ENCODE measurements around the gene ELF4.

The ELF4 gene

GRCh38 chrX:130032552-130032951 lies 77.7 kb downstream of the ELF4 start:
- Histone ChIP-seq H3K27ac (ENCODE audit: low read depth, low read length) (no peak overlapping the region), H3K9me3 (ENCODE audit: control insufficient read depth, insufficient read depth, low read depth, low read length) (no peaks in the 10 kb centered on the region), H3K4me3 (ENCODE audit: low read depth, low read length) (no peak overlapping the region), H3K9ac (ENCODE audit: low read length) (no peak overlapping the region), H3K4me1 (ENCODE audit: control insufficient read depth, insufficient read depth, low read length) (0 out of 2 replicates have a peak, but pooled peaks cover 3% of the 10 kb centered on the region), H3K36me3 (ENCODE audit: control insufficient read depth, insufficient read depth, low read length) (peaks cover 28% of the 10 kb centered on the region; the same call in 1 of the 2 replicates), H3K27me3 (ENCODE audit: control insufficient read depth, insufficient read depth, low read length) (peaks cover 3% of the 10 kb centered on the region; the same call in 1 of the 2 replicates)

- Histone ChIP-seq H3K9me3 (ENCODE audit: control insufficient read depth, insufficient read depth, low read depth, low read length) (no peaks in the 10 kb centered on the region), H3K27ac (ENCODE audit: low read depth, low read length) (no peak overlapping the region), H3K9ac (ENCODE audit: low read length) (no peak overlapping the region), H3K4me1 (ENCODE audit: control insufficient read depth, insufficient read depth, low read length) (0 out of 2 replicates have a peak, but pooled peaks cover 3% of the 10 kb centered on the region), H3K36me3 (ENCODE audit: control insufficient read depth, insufficient read depth, low read length) (peaks cover 33% of the 10 kb centered on the region), H3K27me3 (ENCODE audit: control insufficient read depth, insufficient read depth, low read length) (peaks cover 3% of the 10 kb centered on the region; the same call in 1 of the 2 replicates), H3K4me3 (ENCODE audit: low read depth, low read length) (no peak overlapping the region)
These were observed 79.5 kb downstream of the ELF4 start for GRCh38 chrX:130030826-130031225.

DNA sequence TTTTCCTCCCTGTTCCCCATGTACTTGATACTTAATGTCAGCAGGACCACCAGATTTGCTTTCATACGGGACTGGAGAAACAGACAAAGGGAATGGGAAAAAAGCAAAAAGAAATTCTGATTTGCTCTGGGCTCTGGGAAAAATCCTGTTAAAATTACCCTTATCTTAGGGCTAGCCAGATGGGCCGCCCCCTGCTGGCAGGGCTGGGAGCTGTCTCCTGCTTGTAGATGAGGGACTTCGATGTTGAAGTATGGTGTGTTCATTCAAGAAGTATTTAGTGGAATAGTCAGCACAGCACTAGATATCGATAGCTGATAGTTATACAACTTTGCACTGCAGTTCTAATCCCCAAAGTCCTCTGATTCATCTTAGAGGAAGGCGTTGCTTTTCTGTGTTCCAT lies 82.1 kb downstream of the ELF4 start:
- H3K9me3 ChIP-seq (ENCODE audit: control insufficient read depth, insufficient read depth, low read depth, low read length), result no peaks in the 10 kb centered on the region
- H3K9ac ChIP-seq (ENCODE audit: low read length), result no peak overlapping the region
- no peaks in the 10 kb centered on the region for H3K27me3 ChIP-seq (ENCODE audit: control insufficient read depth, insufficient read depth, low read length)
- H3K4me3 ChIP-seq (ENCODE audit: low read depth, low read length), result no peak overlapping the region
- no peak overlapping the region for H3K27ac ChIP-seq (ENCODE audit: low read depth, low read length)
- H3K4me1 ChIP-seq (ENCODE audit: control insufficient read depth, insufficient read depth, low read length), result peaks cover 12% of the 10 kb centered on the region; the same call in 1 of the 2 replicates
- H3K36me3 ChIP-seq (ENCODE audit: control insufficient read depth, insufficient read depth, low read length), result peaks cover 19% of the 10 kb centered on the region

GRCh38 chrX:130027569-130027968 lies 82.7 kb downstream of the ELF4 start:
- Histone ChIP-seq H3K27ac (ENCODE audit: low read depth, low read length) (no peak overlapping the region), H3K4me3 (ENCODE audit: low read depth, low read length) (no peak overlapping the region), H3K9me3 (ENCODE audit: control insufficient read depth, insufficient read depth, low read depth, low read length) (no peaks in the 10 kb centered on the region), H3K4me1 (ENCODE audit: control insufficient read depth, insufficient read depth, low read length) (peaks cover 12% of the 10 kb centered on the region; the same call in 1 of the 2 replicates), H3K27me3 (ENCODE audit: control insufficient read depth, insufficient read depth, low read length) (no peaks in the 10 kb centered on the region), H3K9ac (ENCODE audit: low read length) (no peak overlapping the region), H3K36me3 (ENCODE audit: control insufficient read depth, insufficient read depth, low read length) (peaks cover 24% of the 10 kb centered on the region)

- Histone ChIP-seq H3K36me3 (ENCODE audit: control insufficient read depth, insufficient read depth, low read length) (peaks cover 35% of the 10 kb centered on the region), H3K4me1 (ENCODE audit: control insufficient read depth, insufficient read depth, low read length) (peaks cover 12% of the 10 kb centered on the region; the same call in 1 of the 2 replicates), H3K27ac (ENCODE audit: low read depth, low read length) (no peak overlapping the region), H3K4me3 (ENCODE audit: low read depth, low read length) (no peak overlapping the region), H3K9ac (ENCODE audit: low read length) (no peak overlapping the region), H3K9me3 (ENCODE audit: control insufficient read depth, insufficient read depth, low read depth, low read length) (no peaks in the 10 kb centered on the region), H3K27me3 (ENCODE audit: control insufficient read depth, insufficient read depth, low read length) (no peaks in the 10 kb centered on the region)
These were observed 85.0 kb downstream of the ELF4 start for GRCh38 chrX:130025256-130025655.

DNA sequence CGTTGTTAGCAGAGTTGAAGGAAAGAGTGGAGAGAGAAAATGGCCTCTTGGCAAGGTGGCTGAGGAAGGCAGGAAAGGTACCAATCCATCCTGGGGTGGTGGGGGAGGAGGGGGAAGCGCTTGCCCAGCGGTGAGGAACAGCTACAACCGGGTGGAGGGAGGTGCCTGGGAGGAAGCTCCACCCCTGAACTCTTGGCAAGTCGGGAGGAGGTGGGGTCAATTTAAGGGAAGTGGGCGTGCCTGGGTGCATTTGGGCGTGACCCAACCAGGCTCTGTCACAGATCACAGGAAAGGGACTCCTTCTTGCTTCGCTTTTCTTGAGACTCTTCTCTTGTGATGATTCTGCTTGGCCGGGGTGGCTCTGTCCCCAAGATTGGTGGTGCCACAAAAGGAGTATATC lies 86.2 kb downstream of the ELF4 start:
- Histone ChIP-seq H3K27ac (ENCODE audit: low read depth, low read length) (no peak overlapping the region), H3K4me1 (ENCODE audit: control insufficient read depth, insufficient read depth, low read length) (peaks cover 9% of the 10 kb centered on the region; the same call in 1 of the 2 replicates), H3K9ac (ENCODE audit: low read length) (no peak overlapping the region), H3K9me3 (ENCODE audit: control insufficient read depth, insufficient read depth, low read depth, low read length) (no peaks in the 10 kb centered on the region), H3K4me3 (ENCODE audit: low read depth, low read length) (no peak overlapping the region), H3K27me3 (ENCODE audit: control insufficient read depth, insufficient read depth, low read length) (no peaks in the 10 kb centered on the region), H3K36me3 (ENCODE audit: control insufficient read depth, insufficient read depth, low read length) (peaks cover 33% of the 10 kb centered on the region)

GRCh38 chrX:130020661-130021324 lies 89.5 kb downstream of the ELF4 start:
- Histone ChIP-seq H3K4me1 (ENCODE audit: control insufficient read depth, insufficient read depth, low read length) (peaks cover 9% of the 10 kb centered on the region; the same call in 1 of the 2 replicates), H3K9ac (ENCODE audit: low read length) (no peak overlapping the region), H3K27ac (ENCODE audit: low read depth, low read length) (no peak overlapping the region), H3K36me3 (ENCODE audit: control insufficient read depth, insufficient read depth, low read length) (peaks cover 31% of the 10 kb centered on the region), H3K9me3 (ENCODE audit: control insufficient read depth, insufficient read depth, low read depth, low read length) (no peaks in the 10 kb centered on the region), H3K4me3 (ENCODE audit: low read depth, low read length) (no peak overlapping the region), H3K27me3 (ENCODE audit: control insufficient read depth, insufficient read depth, low read length) (no peaks in the 10 kb centered on the region)

- Histone ChIP-seq H3K4me1 (ENCODE audit: control insufficient read depth, insufficient read depth, low read length) (no peaks in the 10 kb centered on the region), H3K4me3 (ENCODE audit: low read depth, low read length) (no peak overlapping the region), H3K9ac (ENCODE audit: low read length) (no peak overlapping the region), H3K27me3 (ENCODE audit: control insufficient read depth, insufficient read depth, low read length) (no peaks in the 10 kb centered on the region; the same call in 1 of the 2 replicates), H3K36me3 (ENCODE audit: control insufficient read depth, insufficient read depth, low read length) (peaks cover 40% of the 10 kb centered on the region), H3K27ac (ENCODE audit: low read depth, low read length) (no peak overlapping the region), H3K9me3 (ENCODE audit: control insufficient read depth, insufficient read depth, low read depth, low read length) (no peaks in the 10 kb centered on the region)
These were observed 92.2 kb downstream of the ELF4 start for GRCh38 chrX:130018143-130018542.

DNA sequence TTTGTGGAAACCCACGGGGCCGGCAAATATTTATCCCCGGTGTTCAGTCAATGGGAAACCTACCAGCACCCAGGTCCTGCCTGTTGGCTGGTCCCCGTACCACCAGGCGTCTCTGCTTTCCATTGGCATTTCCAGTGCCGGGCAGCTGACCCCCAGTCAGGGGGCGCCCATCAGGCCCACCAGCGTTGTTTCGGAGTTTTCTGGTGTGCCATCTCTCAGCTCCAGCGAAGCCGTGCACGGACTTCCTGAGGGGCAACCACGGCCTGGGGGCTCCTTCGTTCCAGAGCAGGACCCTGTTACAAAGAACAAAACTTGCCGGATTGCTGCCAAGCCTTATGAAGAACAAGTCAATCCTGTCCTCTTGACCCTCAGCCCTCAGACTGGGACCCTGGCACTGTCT lies 95.1 kb downstream of the ELF4 start:
- H3K4me3 ChIP-seq (ENCODE audit: low read depth, low read length), result no peak overlapping the region
- H3K9me3 ChIP-seq (ENCODE audit: control insufficient read depth, insufficient read depth, low read depth, low read length), result no peaks in the 10 kb centered on the region
- no peaks in the 10 kb centered on the region; the same call in 1 of the 2 replicates for H3K27me3 ChIP-seq (ENCODE audit: control insufficient read depth, insufficient read depth, low read length)
- H3K9ac ChIP-seq (ENCODE audit: low read length), result no peak overlapping the region
- no peak overlapping the region for H3K27ac ChIP-seq (ENCODE audit: low read depth, low read length)
- peaks cover 24% of the 10 kb centered on the region for H3K36me3 ChIP-seq (ENCODE audit: control insufficient read depth, insufficient read depth, low read length)
- no peaks in the 10 kb centered on the region for H3K4me1 ChIP-seq (ENCODE audit: control insufficient read depth, insufficient read depth, low read length)

Measured in HUES6 (cell line).